Left lung (tissue), 10 donors: Measurements from ENCODE around the gene ALX4. TPM values are rescaled to one million over a fixed set of nuclear protein-coding genes. Genes with fewer than 3 reads are reported as not detected.

Source experiments
- ATAC-seq: fragments of 200-7000 bp; cut with Tn5 transposase; one replicate; pipeline ENCODE4 v1.9.1; 2020; ENCODE audit warnings: moderate library complexity
- DNase-seq, 4 donors: peaks; one replicate each; pipeline ENCODE4 v3.0.0-alpha.2; 2013 to 2020
- H3K27ac ChIP-seq, 2 donors: fragments of 200-600 bp; sonication (generic) in 1 of 2; one replicate each; pipeline versions ENCODE4 v1.5.0 to v1.8.0; 2020 to 2021
- H3K27me3 ChIP-seq, 2 donors: fragments of 200-600 bp; sonication (generic) in 1 of 2; one replicate each; pipeline versions ENCODE4 v1.5.0 to v1.8.0; 2020 to 2021
- H3K36me3 ChIP-seq, 2 donors: fragments of 200-600 bp; sonication (generic) in 1 of 2; one replicate each; pipeline versions ENCODE4 v1.5.0 to v1.8.0; 2020 to 2021
- H3K4me1 ChIP-seq, 2 donors: fragments of 200-600 bp; one replicate each; pipeline ENCODE4 v1.8.0; 2021
- H3K4me3 ChIP-seq, 2 donors: fragments of 200-600 bp; sonication (generic) in 1 of 2; one replicate each; pipeline versions ENCODE4 v1.5.0 to v1.8.0; 2020 to 2021; ENCODE audit warnings: mild to moderate bottlenecking in 1 of 2
- H3K9me3 ChIP-seq, 2 donors: fragments of 200-600 bp; sonication (generic) in 1 of 2; one replicate each; pipeline versions ENCODE4 v1.5.0 to v1.8.0; 2020 to 2021
- CTCF ChIP-seq, 2 donors: fragments of 200-600 bp; sonication (generic) in 1 of 2; IDR thresholded peaks; one replicate each; pipeline versions ENCODE4 v1.5.0 to v1.8.0; 2021; ENCODE audit warnings: antibody characterized with exemption in 2 of 2
- intact Hi-C, 2 donors: fragments of 100-400 bp; cut with DNase I; formaldehyde crosslinking; loops; one replicate each; pipeline versions ENCODE4 v1.11.2 to v1.14.2; 2022
- polyA plus RNA-seq, 6 donors: library from polyadenylated mRNA; unstranded; fragments of 120-200 nt; gene quantifications; one replicate each; pipeline ENCODE4 v1.2.1, GENCODE V29; 2013; ENCODE audit not compliant: insufficient read length in 6 of 6
- total RNA-seq, 2 donors: library from RNA; stranded (reverse); fragmentation: NEBNext Ultra II Directional; extraction: Animal tissue kit (Norgen Biotek cat#: 25700); gene quantifications; one replicate each; pipeline ENCODE4 v1.2.1, GENCODE V29; 2021
- donor health status: DM: no; HTN: yes; CAD: no.
- donor health status: DM: no; HTN: no; CAD: no.

ALX4 gene
- total and polyA plus RNA-seq, 8 donors = 0.07 to 0.13 (median 0.10) TPM; not detected in 2

- TF ChIP-seq CTCF (IDR thresholded peaks at IDR 0.05) = no peak
- Histone ChIP-seq H3K4me1 (peaks cover 6 to 40% of the 10 kb centered on the region in 2 donors), H3K27ac (no peak overlapping the region), H3K4me3 (peak overlapping the region; percentile 32 to 59), H3K36me3 (no peaks in the 10 kb centered on the region), H3K27me3 (peaks cover 80 to 100% of the 10 kb centered on the region in 2 donors), H3K9me3 (no peaks in the 10 kb centered on the region)
- DNase-seq (peak in 1 of 4 donors; percentile 84), ATAC-seq (peak; percentile 64)
- intact Hi-C loops = no loop called here
Measured at GRCh38 chr11:44305470-44306051, 4.4 kb downstream of the ALX4 start.

GRCh38 chr11:44305026-44305469 lies 4.9 kb downstream of the ALX4 start:
- TF ChIP-seq CTCF (IDR thresholded peaks at IDR 0.05) = no peak
- no peak for ATAC-seq
- peaks cover 75 to 100% of the 10 kb centered on the region in 2 donors for H3K27me3 ChIP-seq
- no peaks in the 10 kb centered on the region for H3K36me3 ChIP-seq
- H3K9me3 ChIP-seq = no peaks in the 10 kb centered on the region
- intact Hi-C loops = no loop called here
- DNase-seq = no peak
- H3K27ac ChIP-seq = no peak overlapping the region
- peaks cover 6 to 36% of the 10 kb centered on the region in 2 donors for H3K4me1 ChIP-seq
- H3K4me3 ChIP-seq = peak overlapping the region in 1 of 2 donors; percentile 59

- TF ChIP-seq CTCF (IDR thresholded peaks at IDR 0.05) = no peak
- DNase-seq = no peak
- H3K36me3 ChIP-seq = no peaks in the 10 kb centered on the region
- peaks cover under 1 to 30% of the 10 kb centered on the region in 2 donors for H3K4me1 ChIP-seq
- H3K9me3 ChIP-seq = no peaks in the 10 kb centered on the region
- peaks cover 68 to 100% of the 10 kb centered on the region in 2 donors for H3K27me3 ChIP-seq
- ATAC-seq = no peak
- no peak overlapping the region for H3K4me3 ChIP-seq
- H3K27ac ChIP-seq = no peak overlapping the region
- intact Hi-C loops = no loop called here
Measured at GRCh38 chr11:44304091-44305025, 5.6 kb downstream of the ALX4 start.

- no peaks in the 10 kb centered on the region for H3K9me3 ChIP-seq
- H3K4me1 ChIP-seq = peaks cover 0 to 26% of the 10 kb centered on the region in 2 donors
- no peaks in the 10 kb centered on the region for H3K36me3 ChIP-seq
- no peak for DNase-seq
- H3K27me3 ChIP-seq = peaks cover 59 to 99% of the 10 kb centered on the region in 2 donors
- no peak overlapping the region for H3K4me3 ChIP-seq
- no peak for ATAC-seq
- intact Hi-C loops = no loop called here
- TF ChIP-seq CTCF (IDR thresholded peaks at IDR 0.05) = no peak
- H3K27ac ChIP-seq = no peak overlapping the region
Measured at GRCh38 chr11:44303401-44303938, 6.5 kb downstream of the ALX4 start.
